T-helper 2 cell treated with Interferon-gamma antibody and Interleukin-4, amounts not matched to agents 100 ng/mL and 5 ng/mL, for 36 hours (primary cell): ENCODE data around the gene PTMA. TPM values are rescaled to one million over a fixed set of nuclear protein-coding genes. Genes with fewer than 3 reads are reported as not detected.
"Not testable (repeated sequence)": the region's sequence is repeated elsewhere in the genome, so short reads cannot be mapped to it uniquely, and the experiment has no call there.

Experiments
- intact Hi-C: fragments of 100-400 bp; cut with micrococcal nuclease; formaldehyde crosslinking; loops from one replicate; pipeline ENCODE4 v1.15.1; 2023
- total RNA-seq: library from RNA; stranded (reverse); gene quantifications from 2 replicates; pipeline ENCODE4 v1.2.3, GENCODE V29; 2022

The PTMA gene
- total RNA-seq, result 2,458 and 2,500 TPM in 2 replicates

GRCh38 chr2:231707927-231708772 lies at the start of gene PTMA:
TSS of gene PTMA (plus strand) at chr2:231708525. CDS start at chr2:231708707, 182 bp downstream.
- intact Hi-C loops, result loop anchor here (1.0 to 2.0 kb wide), 4 partner anchors 31 to 244 kb away; partner anchors contain the start of gene NCL

- intact Hi-C loops, result not testable (repeated sequence)
Measured at GRCh38 chr2:231660073-231660472, 48.3 kb upstream of the PTMA start.

- intact Hi-C loops, result no loop called here
Measured at GRCh38 chr2:231660860-231661259, 47.5 kb upstream of the PTMA start.

GRCh38 chr2:231661422-231662027 lies 46.8 kb upstream of the PTMA start:
- intact Hi-C loops, result loop anchor here (1.0 to 2.0 kb wide), 7 partner anchors 16 to 197 kb away; partner anchors contain the start of genes NCL and PDE6D

- intact Hi-C loops, result loop anchor here (1.0 to 2.0 kb wide), 7 partner anchors 15 to 198 kb away; partner anchors contain the start of genes NCL and PDE6D
Measured at GRCh38 chr2:231662028-231662810, 46.1 kb upstream of the PTMA start.

- intact Hi-C loops, result loop anchor here (1.0 to 2.0 kb wide), 7 partner anchors 14 to 199 kb away; partner anchors contain the start of genes NCL and PDE6D
Measured at GRCh38 chr2:231662811-231663457, 45.4 kb upstream of the PTMA start.

- intact Hi-C loops, result loop anchor here (2.0 kb wide), 2 partner anchors 21 to 149 kb away; no protein-coding TSS in a partner anchor
Measured at GRCh38 chr2:231663458-231664212, 44.7 kb upstream of the PTMA start.

GRCh38 chr2:231664727-231665126 lies 43.6 kb upstream of the PTMA start:
- intact Hi-C loops, result no loop called here

GRCh38 chr2:231665245-231666170 lies 42.8 kb upstream of the PTMA start:
- intact Hi-C loops, result no loop called here

- intact Hi-C loops, result no loop called here
Measured at GRCh38 chr2:231666171-231667095, 41.9 kb upstream of the PTMA start.

- intact Hi-C loops, result no loop called here
Measured at GRCh38 chr2:231667096-231667427, 41.3 kb upstream of the PTMA start.

- intact Hi-C loops, result no loop called here
Measured at GRCh38 chr2:231667496-231667895, 40.8 kb upstream of the PTMA start.

- intact Hi-C loops, result no loop called here
Measured at GRCh38 chr2:231668981-231669380, 39.3 kb upstream of the PTMA start.

GRCh38 chr2:231671270-231672050 lies 36.9 kb upstream of the PTMA start:
- intact Hi-C loops, result no loop called here

- intact Hi-C loops, result no loop called here
Measured at GRCh38 chr2:231672617-231673347, 35.5 kb upstream of the PTMA start.

- intact Hi-C loops, result no loop called here
Measured at GRCh38 chr2:231673348-231673770, 35.0 kb upstream of the PTMA start.
